Neutrophil (primary cell): ENCODE data around the gene SDK2.

ENCODE experiments used
- H3K27ac ChIP-seq: fragments of 200-600 bp; sonication (generic); 2 replicates; pipeline ENCODE4 v1.5.1; 2016; ENCODE audit warnings: mild to moderate bottlenecking, moderate library complexity
- H3K27me3 ChIP-seq: fragments of 200-600 bp; sonication (generic); 2 replicates; pipeline ENCODE4 v1.6.0; 2016; ENCODE audit warnings: mild to moderate bottlenecking
- H3K36me3 ChIP-seq: fragments of 200-600 bp; sonication (generic); 2 replicates; pipeline ENCODE4 v1.5.1; 2017
- H3K4me1 ChIP-seq, 2 experiments: fragments of 200-600 bp in 1 of 2; sonication (generic) in 1 of 2; 1 replicate in 1 of 2; 2 replicates in 1 of 2; pipeline versions ENCODE4 v1.5.1 to v1.6.1; 2013 to 2016; ENCODE audit warnings: low read depth in 1 of 2, low read length in 1 of 2, mild to moderate bottlenecking in 1 of 2, moderate library complexity in 1 of 2; ENCODE audit not compliant: control insufficient read depth in 1 of 2, insufficient read depth in 1 of 2
- H3K4me3 ChIP-seq, 2 experiments: fragments of 200-600 bp in 1 of 2; sonication (generic) in 1 of 2; 1 replicate in 1 of 2; 2 replicates in 1 of 2; pipeline ENCODE4 v1.5.1; 2013 to 2016; ENCODE audit warnings: low read depth in 1 of 2, low read length in 1 of 2, mild to moderate bottlenecking in 1 of 2, moderate library complexity in 1 of 2
- H3K9me3 ChIP-seq: fragments of 200-600 bp; sonication (generic); 2 replicates; pipeline ENCODE4 v1.5.1; 2016
- CTCF ChIP-seq: fragments of 200-600 bp; sonication (generic); IDR thresholded peaks from 2 replicates; pipeline ENCODE4 v1.5.1; 2016; ENCODE audit warnings: antibody characterized with exemption

Gene SDK2

GRCh38 chr17:73357981-73358380 is 286.3 kb downstream of the SDK2 start:
- Histone ChIP-seq H3K4me1 (no peaks in the 10 kb centered on the region), H3K27me3 (no peaks in the 10 kb centered on the region), H3K36me3 (no peaks in the 10 kb centered on the region), H3K4me3 (no peak overlapping the region), H3K9me3 (no peaks in the 10 kb centered on the region), H3K27ac (no peak overlapping the region)
- TF ChIP-seq CTCF, result no peak

DNA sequence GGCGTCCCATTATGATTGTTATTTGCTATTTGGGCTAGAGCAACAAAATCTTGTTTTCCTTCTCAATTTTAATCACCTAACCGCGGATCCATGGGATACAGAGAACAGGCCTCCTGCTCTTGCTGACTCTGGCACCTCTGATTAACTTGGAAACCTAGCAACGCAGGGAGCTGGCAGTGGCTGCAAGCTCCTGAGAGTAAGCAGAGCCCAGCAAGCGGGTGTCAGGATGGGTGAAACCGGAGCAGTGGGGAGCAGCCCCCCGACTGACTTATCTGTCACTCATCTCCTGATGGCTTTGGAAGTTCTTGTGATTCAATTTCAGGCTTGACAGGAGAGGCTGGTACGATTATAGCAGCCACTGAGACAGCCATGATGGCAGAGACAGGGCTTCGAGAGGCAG is 286.9 kb downstream of the SDK2 start:
- no peaks in the 10 kb centered on the region for H3K27me3 ChIP-seq

DNA sequence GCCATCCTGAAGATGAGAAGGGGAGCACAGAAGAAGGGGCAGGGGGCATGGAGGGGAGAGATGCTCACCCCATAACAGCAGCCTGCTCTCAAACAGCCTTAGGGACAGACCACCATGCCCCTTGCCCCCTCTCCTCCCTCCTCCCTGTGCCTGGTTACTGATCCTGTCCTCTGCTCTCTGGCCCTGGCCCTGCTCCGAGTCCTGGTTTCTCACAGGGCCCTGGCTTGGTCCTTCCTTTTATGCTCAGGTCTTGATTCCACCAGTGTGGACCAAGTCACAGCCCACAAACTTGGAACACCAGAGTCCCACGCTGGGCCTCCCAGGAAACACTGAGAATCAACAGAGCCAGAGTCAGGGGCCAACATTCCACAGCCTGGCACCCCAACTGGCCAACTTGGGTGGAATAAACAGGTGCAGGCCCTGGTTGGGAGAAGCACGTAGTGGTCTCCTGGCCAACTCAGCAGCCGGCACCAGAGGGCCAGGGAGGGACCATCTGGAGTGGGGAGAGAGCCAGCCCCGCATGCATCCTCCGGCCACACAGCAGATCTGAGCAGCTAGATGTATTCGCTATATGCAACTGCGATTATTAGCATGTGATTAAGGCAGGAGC is 287.6 kb downstream of the SDK2 start:
- TF ChIP-seq CTCF, result no peak
- Histone ChIP-seq H3K27ac (no peak overlapping the region), H3K9me3 (no peaks in the 10 kb centered on the region), H3K27me3 (no peaks in the 10 kb centered on the region), H3K36me3 (no peaks in the 10 kb centered on the region), H3K4me1 (no peaks in the 10 kb centered on the region), H3K4me3 (no peak overlapping the region)

More for the DNA sequence above, 286.9 kb downstream of the SDK2 start:
- H3K27ac ChIP-seq, result no peak overlapping the region
- no peaks in the 10 kb centered on the region for H3K9me3 ChIP-seq
- no peaks in the 10 kb centered on the region for H3K36me3 ChIP-seq
- no peak overlapping the region for H3K4me3 ChIP-seq
- no peaks in the 10 kb centered on the region for H3K4me1 ChIP-seq
- TF ChIP-seq CTCF, result no peak

DNA sequence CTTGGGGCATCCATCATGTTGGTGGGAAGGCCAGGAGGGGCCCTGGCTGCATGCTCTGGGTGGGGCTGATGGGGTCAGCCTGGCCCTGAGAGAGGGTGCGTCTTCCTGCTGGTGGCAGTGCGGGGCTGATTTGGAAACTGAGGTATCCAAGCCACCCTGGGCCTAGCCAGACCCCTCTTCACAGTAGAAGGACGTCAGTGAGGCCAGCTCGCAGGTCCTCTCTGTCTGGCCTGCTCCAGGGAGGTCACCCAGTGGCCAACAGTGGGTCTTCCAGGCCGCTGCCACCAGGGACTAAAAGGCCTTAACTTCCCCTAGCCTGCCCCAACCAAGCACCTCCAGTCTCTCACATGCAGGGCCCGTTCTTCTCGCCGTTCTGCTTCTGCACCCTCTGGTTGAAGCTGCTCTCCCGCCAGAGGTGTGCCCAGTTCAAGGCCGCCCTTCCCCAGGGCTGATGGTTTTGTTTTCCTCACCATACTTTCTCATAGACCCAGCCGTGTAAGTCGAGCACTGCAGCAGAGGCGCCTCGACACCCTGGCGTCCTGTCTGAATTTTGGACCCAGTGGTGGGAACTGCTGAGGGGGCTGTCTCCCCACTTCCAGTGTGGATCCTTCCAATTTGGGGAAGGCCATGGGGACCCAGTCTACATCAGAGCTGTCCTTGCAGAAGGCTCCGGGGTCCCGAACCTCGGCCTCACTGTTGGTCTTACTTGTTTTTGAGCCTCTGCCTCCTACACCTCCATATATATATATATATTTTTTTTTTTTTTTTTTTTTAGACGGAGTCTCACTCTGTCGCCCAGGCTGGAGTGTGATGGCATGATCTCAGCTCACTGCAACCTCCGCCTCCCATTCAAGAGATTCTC is 289.6 kb downstream of the SDK2 start:
- no peaks in the 10 kb centered on the region for H3K27me3 ChIP-seq
- H3K9me3 ChIP-seq, result no peaks in the 10 kb centered on the region
- H3K36me3 ChIP-seq, result no peaks in the 10 kb centered on the region

GRCh38 chr17:73352261-73352660 is 292.0 kb downstream of the SDK2 start:
- H3K36me3 ChIP-seq, result no peaks in the 10 kb centered on the region
- no peak overlapping the region for H3K4me3 ChIP-seq
- no peaks in the 10 kb centered on the region for H3K4me1 ChIP-seq
- no peaks in the 10 kb centered on the region for H3K9me3 ChIP-seq
- no peak for TF ChIP-seq CTCF
- no peak overlapping the region for H3K27ac ChIP-seq
- H3K27me3 ChIP-seq, result no peaks in the 10 kb centered on the region

More for the DNA sequence above, 289.6 kb downstream of the SDK2 start:
- no peak overlapping the region for H3K4me3 ChIP-seq
- H3K4me1 ChIP-seq, result no peaks in the 10 kb centered on the region
- H3K27ac ChIP-seq, result no peak overlapping the region
- TF ChIP-seq CTCF, result no peak
